Dedifferentiated amniotic fluid mesenchymal stem cell (primary cell): Measurements from ENCODE around the gene CFAP46.
"Not testable (repeated sequence)": the region's sequence is repeated elsewhere in the genome, so short reads cannot be mapped to it uniquely, and the experiment has no call there.

ENCODE experiments used
- DNase-seq: peaks from one replicate; pipeline ENCODE4 v3.0.0-alpha.2; 2016; ENCODE audit errors: extremely low spot score

The CFAP46 gene

DNA sequence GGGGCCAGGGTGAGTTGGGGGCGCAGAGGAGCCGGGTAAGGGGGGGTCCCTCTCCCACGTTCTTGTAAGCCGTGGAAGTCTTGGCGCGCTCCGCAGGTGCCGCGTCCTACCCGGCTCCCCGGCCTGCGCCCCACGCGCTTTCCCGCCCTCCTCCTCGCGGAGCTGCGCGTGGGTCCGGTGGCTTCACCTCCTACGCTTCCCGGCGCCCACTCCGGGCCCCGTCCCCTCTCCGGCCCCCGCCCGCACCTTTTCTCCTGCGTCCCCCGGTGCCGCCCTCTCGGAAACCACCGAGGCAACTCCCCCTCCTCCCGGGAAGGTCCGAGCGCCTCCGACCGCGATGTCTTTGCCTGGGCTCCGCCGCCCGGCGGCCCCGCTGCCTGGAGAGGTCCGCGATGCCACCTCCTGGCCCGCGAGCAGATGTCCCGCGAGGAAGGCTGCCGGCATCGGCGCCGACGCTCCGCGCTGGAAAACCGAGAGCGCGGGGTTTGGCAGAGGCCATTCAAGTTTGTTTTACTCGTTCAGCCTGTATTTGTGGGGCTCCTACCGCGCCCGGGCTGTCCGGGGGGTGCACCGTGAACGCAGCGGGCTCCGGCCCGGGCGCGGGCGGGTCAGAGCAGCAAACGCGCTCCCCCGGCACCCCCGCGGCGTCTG lies 154.1 kb downstream of the CFAP46 start:
- DNase-seq, result no peak

DNA sequence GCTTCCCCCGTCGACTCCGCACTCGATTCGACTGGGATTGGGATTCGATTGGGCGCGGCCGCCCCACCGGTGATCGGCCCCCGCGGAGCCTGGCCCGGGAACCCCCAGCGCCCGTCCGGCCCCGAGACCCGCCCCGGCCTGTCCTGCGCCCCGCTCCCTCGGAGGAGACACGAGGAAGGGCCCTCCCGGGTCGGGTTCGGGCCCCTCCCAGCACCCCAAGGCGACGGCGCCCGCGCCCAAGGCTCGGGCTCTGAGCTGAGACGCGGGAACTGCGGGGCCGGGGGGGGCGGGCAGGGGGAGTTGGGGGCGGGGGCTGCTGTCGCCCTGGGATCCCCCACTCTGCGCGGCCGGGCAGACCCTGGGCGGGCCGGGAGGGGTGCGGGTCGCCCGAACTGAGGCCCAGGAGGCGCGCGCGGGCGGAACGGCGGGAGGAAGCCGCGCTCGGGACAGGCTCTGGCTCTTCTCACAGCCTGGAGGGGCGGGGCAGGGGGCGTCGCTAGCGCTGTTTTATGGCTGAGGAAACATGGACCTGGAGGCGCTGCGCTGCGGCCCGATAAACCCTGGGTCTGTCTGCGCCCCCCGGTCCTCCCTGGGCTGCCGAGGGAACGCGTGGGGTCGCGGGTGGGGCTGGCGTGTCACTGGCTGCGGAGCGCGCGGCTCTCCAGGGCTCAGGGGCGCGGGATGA lies 154.7 kb downstream of the CFAP46 start:
- DNase-seq, result no peak

DNA sequence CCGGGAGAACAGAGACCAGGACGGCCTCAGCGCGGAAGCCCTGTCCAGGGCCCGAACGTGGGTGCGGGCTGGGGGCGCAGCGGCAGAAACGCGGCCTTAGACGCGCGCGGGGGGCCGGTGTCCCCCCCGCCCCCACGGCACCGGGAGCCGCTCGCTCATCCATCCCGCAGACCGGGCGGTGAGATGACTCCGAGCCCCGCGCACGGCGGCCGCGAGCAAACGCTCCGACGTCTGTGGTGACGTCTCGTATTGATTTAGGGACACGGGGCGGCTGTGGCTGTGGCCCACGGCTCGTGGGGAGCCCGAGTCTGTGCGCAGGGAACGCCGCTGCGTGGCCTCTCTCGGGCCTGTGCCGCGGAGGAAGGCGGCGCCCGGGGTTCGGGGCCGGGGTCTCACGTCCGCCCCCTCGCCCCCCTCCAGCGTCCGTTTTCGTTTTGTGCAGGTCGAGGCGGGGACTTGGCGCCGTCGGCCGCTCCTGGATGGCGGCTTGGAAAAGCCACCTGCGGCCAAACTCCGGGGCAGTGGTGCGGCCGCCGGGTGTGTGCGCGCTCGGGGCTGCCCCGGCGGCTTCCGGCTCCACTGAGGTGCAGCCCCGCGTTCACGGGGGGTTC lies 155.4 kb downstream of the CFAP46 start:
- no peak for DNase-seq

DNA sequence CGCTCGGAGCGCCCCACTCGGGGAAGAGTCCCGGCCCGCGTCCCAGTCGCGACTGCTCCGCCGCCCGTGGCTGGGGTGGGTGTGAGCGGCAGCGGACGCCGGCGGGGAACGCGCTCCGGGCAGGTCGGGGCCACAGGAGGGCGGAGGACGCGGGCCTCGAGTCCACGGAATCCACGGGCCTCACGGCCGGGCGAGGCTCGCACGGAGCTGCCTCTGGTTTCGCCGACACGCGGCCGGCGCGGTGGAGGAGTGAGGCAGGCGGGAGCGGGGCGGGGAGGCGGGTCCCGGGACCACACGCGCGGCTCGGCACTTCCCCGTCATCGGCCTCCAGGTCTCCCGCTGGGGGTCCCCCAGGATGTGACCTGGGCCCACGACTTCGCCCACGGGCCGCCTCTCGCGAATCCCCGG lies 155.9 kb downstream of the CFAP46 start:
- DNase-seq, result no peak

DNA sequence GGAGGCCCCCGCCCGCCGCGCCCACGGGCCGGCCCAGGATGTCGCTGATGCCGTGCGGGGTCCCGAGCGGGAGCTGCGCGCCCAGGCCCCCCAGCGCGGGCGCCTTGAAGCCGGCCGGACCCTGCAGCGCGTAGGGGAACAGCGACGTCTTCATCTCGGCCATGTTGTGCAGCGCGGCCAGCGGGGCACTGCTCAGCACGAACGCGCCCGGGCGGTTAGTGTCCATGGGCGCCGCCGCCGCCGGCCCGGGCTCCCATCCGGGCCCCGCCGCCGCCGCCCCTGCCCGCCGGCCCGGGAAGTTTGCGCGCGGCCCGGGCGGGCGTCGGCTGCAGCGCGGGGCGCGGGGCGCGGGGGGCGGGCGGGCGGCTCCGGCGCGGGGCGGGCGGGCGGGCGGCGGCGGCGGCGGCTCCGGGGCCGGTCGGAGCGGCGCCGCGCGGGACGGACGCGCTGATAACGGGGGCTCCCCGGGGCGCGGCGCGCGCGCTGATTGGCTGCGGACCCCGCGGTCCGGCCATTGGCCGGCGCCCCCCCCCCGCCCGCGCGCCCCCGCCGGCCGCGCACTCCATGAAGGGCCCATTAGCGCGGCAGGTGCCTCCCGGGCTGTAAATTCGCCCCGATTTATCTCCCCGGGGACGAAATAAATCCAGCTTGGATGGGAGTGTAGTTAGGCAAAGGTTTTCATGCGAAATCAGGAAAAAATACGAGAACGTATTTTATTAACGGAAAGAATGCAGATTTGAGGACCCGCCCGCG lies 156.5 kb downstream of the CFAP46 start, which contains the start of gene NKX6-2:
TSS of gene NKX6-2 (minus strand) at position 425 of the 753 bp plus-strand sequence. CDS start at position 226, 199 bp downstream.
- no peak for DNase-seq

DNA sequence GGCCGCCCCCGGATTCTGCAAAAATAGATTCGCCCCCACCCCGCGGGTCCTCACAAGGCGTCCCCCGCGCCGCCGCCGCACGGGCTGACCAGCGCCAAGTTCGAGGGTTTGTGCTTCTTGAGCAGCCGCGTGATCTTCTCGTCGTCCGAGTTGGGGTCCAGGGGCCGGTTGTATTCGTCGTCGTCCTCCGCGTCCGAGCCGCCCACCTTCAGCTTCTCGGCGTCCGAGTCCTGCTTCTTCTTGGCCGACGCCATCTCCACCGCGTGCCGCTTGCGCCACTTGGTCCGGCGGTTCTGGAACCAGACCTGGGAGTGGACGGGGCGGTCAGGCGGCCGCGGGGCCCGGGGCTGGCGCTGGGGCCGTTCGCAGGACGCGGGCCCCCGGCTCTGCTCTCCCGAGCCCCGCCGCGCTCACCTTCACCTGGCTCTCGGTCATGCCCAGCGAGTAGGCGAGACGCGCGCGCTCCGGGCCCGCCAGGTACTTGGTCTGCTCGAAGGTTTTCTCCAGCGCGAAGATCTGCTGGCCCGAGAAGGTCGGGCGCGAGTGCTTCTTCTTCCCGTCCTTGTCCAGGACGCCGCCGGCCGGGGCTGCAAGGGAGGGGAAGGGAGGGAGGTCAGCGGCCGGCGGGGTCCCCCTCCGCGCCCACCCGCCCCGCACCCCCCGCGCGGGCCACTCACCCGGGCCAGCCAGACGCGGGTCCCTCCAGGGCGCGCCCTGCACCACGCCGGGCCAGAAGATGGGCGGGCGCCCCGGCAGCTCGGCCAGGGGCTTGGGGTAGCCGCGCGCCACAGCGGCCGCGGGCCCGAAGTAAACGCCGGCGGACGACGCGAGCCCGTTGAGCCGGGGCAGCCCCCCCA lies 157.3 kb downstream of the CFAP46 start:
- no peak for DNase-seq

DNA sequence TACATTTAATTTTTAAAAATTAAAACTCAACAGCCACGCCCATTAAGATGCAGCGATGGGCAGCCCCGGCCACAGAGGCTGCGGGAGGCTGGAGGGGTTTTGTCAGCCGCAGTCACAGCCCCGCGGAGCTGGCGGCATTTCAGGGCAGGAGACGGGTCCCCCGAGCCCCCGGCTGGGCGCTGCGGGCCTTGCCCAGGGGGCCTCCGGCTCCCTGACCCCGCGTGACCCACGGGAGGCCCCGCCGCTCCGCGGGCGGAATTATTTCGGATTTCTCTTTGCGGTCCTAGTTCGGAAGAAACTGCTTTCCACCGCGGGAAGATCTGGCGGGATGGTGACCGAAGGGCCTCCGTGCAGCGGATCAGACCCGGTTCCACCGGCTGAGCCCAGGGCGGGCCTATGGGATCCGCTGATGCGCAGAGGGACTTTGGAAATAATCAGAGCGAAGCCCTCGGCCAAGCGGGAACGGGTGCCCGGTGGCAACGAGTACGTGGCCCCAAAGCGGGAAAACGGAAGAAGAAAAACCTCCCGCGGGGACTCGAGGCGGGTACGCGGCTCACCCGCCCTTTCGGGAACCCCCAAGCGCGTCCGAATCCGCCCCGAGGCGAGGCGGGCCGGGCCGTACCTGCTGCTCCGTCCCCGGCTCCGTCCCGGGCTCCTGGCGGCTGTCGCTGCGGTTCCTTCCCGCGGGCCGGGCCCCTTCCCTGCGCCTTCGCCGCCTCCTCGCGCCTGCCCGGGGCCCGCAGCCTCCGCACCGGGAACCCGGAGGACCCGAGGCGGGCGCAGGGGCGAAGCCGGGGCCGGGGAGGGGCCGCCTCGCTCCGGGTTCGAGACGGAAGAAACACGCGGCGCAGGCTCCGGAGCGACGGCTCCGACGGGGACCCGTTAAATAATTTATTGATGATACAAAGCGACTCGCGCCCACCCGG lies 158.2 kb downstream of the CFAP46 start:
- no peak for DNase-seq

DNA sequence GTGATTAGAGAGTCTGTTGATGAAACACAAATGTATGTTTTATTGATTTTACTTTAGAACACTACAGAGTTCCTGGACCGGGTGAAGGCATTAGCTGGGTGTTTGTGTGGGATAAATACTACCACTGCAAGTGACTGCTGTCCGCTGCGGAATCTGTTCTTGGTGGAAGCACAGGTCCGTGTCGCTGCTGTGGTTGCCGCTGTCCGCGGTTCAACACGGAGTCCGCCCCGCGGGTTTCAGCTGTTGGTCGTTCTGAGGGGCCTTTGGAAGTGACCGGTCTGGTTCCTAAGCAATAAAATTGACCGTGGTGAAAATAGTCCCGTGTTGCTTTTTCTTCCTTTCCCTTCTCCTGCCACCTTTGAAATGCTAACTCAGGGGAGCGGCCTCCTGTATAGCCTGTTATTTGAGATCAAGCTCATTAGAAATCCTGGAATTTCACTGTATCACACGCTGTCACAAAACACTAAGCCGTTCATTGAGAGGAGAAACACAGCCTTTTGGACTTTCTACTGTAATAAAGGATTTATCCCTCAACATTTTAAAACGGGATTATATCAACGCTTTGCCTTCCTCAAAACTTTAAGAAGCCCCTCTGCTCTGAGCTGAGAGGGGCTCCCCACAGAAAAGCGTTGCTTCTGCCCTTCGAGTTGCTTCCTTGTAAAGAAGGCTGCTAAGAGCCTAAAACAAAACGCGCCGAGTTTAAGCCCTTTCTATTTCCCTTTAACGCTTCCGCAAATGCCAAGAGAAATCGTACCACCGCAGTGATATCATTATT lies 159.0 kb downstream of the CFAP46 start:
- DNase-seq, result no peak

DNA sequence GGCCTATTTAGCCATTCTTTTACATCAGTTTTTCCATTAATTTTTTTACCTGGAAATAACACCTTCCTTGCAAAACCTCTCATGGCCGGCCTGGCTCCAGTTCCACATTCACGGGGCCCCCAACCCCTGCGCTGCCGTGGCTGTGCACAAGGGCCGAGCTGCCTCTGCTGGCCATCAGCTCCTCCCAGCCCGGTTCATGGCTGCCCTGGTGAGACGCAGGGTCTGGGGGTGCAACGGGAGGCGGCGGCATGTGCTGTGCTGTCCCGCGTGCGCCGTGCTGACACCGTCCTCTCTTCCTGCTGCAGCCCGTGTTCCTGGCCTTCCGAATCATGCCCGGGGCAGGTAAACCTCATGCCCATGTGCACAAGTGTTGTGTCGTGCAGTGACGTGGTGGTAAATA lies 160.8 kb downstream of the CFAP46 start:
- no peak for DNase-seq

DNA sequence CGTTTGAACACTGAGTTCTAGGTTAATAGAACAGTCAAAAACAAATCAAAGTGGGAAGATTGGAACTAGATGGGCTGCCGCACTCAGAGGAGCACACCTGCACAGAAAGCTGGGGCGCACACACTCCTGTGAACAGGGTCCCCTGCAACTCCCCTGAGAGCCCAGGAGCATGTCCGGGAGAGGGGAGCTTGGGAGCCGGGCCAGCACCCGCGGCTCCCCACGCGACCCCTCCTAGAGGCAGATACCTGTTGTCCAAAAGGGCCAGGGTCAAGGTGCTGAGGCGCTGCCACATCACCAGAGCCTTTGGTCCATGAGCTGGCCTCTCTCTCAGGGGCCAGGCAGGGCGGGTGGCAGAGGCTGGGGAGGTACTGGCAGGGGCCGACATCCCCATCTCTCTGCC lies 162.0 kb downstream of the CFAP46 start:
- DNase-seq, result no peak

DNA sequence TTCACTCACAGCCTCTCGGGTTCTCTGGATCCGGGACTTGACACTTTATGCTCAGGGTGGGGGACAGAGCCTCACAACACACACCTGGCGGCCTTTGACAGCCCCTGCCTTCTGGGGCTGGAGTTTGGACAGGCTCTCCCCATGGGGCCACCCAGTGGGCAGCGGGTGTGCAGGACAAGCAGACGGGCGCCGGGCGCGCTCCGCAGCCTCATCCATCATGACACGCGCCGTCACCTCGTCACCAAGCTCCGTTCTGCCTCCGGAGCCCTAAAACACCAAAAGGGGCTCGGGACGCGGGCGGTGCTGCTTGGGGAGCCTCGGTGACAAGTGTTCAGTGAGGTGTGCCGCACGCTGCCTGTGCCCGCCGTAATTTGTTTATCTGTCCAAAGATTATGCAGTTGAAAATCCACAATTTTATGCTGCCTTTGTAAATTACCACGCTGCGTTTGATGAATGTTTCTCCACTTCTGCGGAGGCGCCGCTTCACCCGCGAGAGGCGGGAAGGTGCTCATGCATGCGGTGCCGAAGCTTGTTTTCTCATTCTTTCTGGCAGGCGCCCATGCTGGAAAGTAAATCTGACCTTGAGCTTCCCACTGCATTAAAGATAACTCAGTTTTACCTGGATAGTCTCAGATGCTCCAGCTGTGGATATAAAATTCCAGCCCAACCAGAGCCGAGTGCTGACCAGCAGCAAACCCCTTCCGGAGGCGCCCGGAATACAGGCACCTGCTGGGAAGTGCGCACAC lies 162.6 kb downstream of the CFAP46 start:
- DNase-seq, result no peak

DNA sequence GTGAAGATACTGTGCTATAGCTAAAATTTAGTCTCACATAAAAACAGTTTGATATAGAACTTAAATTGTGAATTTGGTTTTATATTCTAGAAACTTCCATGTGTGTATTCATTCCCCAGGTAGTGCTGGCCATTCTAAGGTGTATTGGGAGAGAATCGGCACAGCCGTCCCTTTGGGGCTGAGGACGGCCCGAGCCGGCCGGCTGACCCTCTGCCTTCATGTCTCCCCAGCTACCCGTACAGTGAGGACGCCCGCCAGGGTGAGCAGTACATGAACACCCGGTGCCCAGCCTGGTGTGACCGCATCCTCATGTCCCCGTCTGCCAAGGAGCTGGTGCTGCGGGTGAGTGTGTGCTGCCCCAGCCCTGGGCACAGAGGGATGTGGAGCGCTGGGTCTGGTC lies 164.9 kb downstream of the CFAP46 start:
- DNase-seq, result no peak

DNA sequence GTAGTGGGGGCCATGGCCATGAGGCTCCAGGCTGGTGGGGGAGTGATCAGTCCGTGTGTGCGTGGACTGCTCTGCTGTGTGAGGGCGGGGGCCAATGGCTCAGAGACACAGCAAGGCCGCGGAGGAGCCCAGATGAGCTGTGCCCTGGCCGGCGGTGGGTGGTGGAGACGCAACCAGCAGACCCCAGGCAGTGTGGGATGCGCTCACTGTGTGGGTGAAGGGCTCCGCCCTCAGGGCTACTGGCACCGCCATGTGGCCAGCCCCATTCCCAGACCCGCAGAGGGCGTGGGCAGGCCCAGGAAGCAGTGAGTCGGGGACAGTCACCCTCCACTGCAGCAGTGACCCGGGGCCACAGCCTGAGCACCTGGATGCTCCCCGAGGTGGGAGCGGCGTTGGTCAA lies 165.5 kb downstream of the CFAP46 start:
- DNase-seq, result no peak

DNA sequence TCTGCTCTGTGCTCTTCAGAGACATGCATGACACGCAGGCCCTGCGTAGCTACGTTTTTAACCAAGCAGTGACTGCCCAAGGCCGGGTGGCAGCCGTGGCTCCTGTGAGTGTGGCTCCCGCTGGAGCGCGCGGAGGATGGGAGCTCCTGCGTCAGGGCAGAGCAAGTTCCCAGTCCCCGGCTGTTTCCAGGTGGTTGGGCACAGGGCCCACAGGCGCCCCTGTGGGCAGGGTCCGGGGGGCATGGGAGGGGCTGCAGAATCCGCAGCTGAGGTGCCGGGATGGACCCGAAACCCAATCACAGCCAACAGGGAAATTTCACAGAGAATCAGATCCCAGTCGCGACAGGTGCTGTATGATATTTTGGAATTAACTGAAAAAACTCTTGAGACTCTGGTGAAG lies 166.2 kb downstream of the CFAP46 start:
- DNase-seq, result no peak

DNA sequence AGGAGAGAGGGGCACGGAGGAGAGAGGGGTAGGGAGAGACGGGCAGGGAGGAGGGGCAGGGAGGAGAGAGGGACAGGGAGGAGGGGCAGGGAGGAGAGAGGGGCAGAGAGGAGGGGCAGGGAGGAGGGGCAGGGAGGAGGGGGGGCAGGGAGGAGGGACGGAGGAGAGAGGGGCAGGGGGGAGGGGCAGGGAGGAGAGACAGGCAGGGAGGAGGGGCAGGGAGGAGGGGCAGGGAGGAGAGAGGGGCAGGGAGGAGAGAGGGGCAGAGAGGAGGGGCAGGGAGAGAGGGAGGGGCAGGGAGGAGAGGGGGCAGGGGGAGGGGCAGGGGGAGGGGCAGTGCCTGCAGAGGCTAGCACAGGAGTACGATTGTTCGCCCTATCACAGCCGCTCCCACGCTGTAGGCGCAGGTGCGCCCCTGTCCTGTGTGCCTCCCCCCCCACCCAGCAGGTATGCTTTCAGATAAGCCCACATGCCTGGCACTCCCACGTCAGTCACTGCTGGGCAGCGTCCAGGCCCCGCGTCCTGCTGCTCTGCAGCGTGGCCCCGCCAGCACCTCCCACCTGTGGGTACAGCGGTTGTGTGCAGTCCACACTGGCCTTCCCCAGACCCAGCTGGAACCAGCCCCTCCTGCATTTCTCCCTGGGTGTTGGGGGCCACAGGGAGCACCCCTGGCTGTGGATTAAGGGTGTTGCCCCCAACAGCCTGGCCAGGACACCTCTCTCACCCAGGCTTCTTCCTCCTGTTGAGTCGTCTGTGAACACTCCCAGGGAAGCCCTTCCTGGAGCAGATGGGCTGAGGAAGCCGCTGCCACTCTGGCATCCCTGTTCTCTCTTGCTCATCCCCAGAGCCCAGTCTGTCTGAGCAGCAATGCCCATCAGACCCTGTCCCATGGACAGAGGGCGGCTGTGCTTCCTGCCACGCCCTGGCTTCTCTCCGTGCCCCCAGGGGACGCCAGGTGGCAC lies 167.2 kb downstream of the CFAP46 start:
- DNase-seq, result no peak

DNA sequence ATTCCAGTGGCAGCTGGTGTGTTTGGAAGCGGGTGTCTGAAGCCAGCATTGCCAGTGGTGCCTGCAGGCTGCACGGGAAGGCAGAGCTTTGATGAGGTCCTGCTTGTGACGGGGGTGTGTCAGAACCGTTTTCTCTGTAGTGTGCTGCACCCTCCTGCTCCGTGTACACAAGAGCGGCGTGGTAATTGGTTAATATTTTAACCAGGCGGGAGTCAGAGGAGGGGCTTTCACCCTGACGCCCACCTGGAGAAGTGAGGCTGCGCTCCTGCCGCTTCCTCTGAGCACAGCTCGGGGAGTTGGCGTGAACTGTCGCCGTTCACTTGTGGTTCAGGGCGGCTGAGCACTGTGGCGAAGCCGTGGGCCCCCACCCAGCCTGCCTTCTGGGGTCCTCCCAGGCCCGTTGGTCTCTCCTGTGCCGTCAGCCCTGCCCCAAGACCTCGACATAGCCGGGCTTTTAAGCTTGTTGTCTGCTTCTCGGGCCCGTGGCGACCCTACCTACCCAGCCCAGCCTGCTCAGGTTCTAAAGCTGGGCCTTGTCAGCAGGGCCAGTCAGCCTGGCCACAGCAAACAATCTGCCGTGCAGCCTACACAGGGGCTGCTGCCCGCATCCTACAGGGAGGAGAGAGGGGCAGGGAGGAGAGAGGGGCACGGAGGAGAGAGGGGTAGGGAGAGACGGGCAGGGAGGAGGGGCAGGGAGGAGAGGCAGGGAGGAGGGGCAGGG lies 168.0 kb downstream of the CFAP46 start:
- DNase-seq, result no peak

DNA sequence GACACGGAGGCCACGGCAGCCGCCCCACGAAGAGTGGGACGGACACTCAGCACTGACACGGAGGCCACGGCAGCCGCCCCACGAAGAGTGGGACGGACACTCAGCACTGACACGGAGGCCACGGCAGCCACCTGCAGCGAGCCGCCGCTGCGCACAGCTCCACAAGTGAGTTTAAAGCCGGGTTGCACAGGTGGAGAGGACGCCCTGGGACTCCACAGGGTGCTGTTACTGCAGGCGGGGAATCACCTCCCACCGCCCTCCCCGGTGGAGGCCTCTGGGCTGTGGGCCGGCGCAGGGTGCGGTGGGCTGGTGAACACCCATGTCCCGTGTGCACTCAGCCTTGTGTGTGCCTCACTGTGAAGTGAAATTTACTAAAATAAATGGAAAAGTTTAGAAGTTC lies 169.6 kb downstream of the CFAP46 start:
- DNase-seq, result not testable (repeated sequence)
